Measurements from ENCODE around the gene TFF3.

TFF3 gene

GRCh38 chr21:42315296-42315891 is at the start of gene TFF3:
Gene TFF3 (minus strand): TSS chr21:42315409. CDS start chr21:42315374, 35 bp downstream.
- DNase-seq (ENCODE audit: extremely low spot score, insufficient read length, low read depth), result no peak
- no peak for FAIRE-seq

- FAIRE-seq (no peak), DNase-seq (ENCODE audit: extremely low spot score, insufficient read length, low read depth) (no peak)
Measured at GRCh38 chr21:42364304-42364865, 49.2 kb upstream of the TFF3 start.

- FAIRE-seq (no peak), DNase-seq (ENCODE audit: extremely low spot score, insufficient read length, low read depth) (no peak)
Measured at GRCh38 chr21:42363312-42363711, 48.1 kb upstream of the TFF3 start.

- no peak for FAIRE-seq
- DNase-seq (ENCODE audit: extremely low spot score, insufficient read length, low read depth), result no peak
Measured at GRCh38 chr21:42362700-42363099, 47.5 kb upstream of the TFF3 start.

- DNase-seq (ENCODE audit: extremely low spot score, insufficient read length, low read depth) (no peak), FAIRE-seq (no peak)
Measured at GRCh38 chr21:42362198-42362597, 47.0 kb upstream of the TFF3 start.

- FAIRE-seq (no peak), DNase-seq (ENCODE audit: extremely low spot score, insufficient read length, low read depth) (no peak)
Measured at GRCh38 chr21:42361286-42361685, 46.1 kb upstream of the TFF3 start.

GRCh38 chr21:42360317-42360716 is 45.1 kb upstream of the TFF3 start:
- DNase-seq (ENCODE audit: extremely low spot score, insufficient read length, low read depth), result no peak
- no peak for FAIRE-seq

GRCh38 chr21:42358937-42359336 is 43.7 kb upstream of the TFF3 start:
- no peak for DNase-seq (ENCODE audit: extremely low spot score, insufficient read length, low read depth)
- no peak for FAIRE-seq

GRCh38 chr21:42358261-42358660 is 43.1 kb upstream of the TFF3 start:
- DNase-seq (ENCODE audit: extremely low spot score, insufficient read length, low read depth) (no peak), FAIRE-seq (no peak)

GRCh38 chr21:42357307-42357706 is 42.1 kb upstream of the TFF3 start:
- DNase-seq (ENCODE audit: extremely low spot score, insufficient read length, low read depth) (no peak), FAIRE-seq (no peak)

- no peak for FAIRE-seq
Measured at GRCh38 chr21:42356650-42357049, 41.4 kb upstream of the TFF3 start.

GRCh38 chr21:42356046-42356445 is 40.8 kb upstream of the TFF3 start:
- FAIRE-seq (no peak), DNase-seq (ENCODE audit: extremely low spot score, insufficient read length, low read depth) (no peak)

More at GRCh38 chr21:42356650-42357049, 41.4 kb upstream of the TFF3 start:
- no peak for DNase-seq (ENCODE audit: extremely low spot score, insufficient read length, low read depth)

GRCh38 chr21:42353623-42354022 is 38.4 kb upstream of the TFF3 start:
- FAIRE-seq (no peak), DNase-seq (ENCODE audit: extremely low spot score, insufficient read length, low read depth) (no peak)

- FAIRE-seq (no peak), DNase-seq (ENCODE audit: extremely low spot score, insufficient read length, low read depth) (no peak)
Measured at GRCh38 chr21:42352441-42353095, 37.4 kb upstream of the TFF3 start.

GRCh38 chr21:42351626-42352440 is 36.6 kb upstream of the TFF3 start:
- FAIRE-seq, result no peak
- no peak for DNase-seq (ENCODE audit: extremely low spot score, insufficient read length, low read depth)

- no peak for FAIRE-seq
Measured at GRCh38 chr21:42350927-42351426, 35.8 kb upstream of the TFF3 start, which contains the start of gene TFF2. Gene TFF2 (minus strand): TSS chr21:42350994. CDS start chr21:42350957, 37 bp downstream.

GRCh38 chr21:42350318-42350910 is 35.2 kb upstream of the TFF3 start:
- FAIRE-seq, result no peak
- DNase-seq (ENCODE audit: extremely low spot score, insufficient read length, low read depth), result no peak

More at GRCh38 chr21:42350927-42351426, 35.8 kb upstream of the TFF3 start, which contains the start of gene TFF2:
- DNase-seq (ENCODE audit: extremely low spot score, insufficient read length, low read depth), result no peak

- DNase-seq (ENCODE audit: extremely low spot score, insufficient read length, low read depth) (no peak), FAIRE-seq (no peak)
Measured at GRCh38 chr21:42349420-42350317, 34.5 kb upstream of the TFF3 start.

GRCh38 chr21:42348762-42349161 is 33.6 kb upstream of the TFF3 start:
- FAIRE-seq, result no peak

More at GRCh38 chr21:42348762-42349161, 33.6 kb upstream of the TFF3 start:
- DNase-seq (ENCODE audit: extremely low spot score, insufficient read length, low read depth), result no peak
